Endothelial cell (in vitro differentiated cells): Measurements from ENCODE around the gene SLC6A2. TPM values are rescaled to one million over a fixed set of nuclear protein-coding genes. Genes with fewer than 3 reads are reported as not detected.

Experiments used
- DNase-seq: peaks from one replicate; pipeline ENCODE4 v3.0.0; 2021; ENCODE audit warnings: low spot score
- H3K27ac Mint-ChIP-seq: one replicate; pipeline ENCODE4 v1.8.0; 2021; ENCODE audit warnings: mixed read lengths, inconsistent platforms; ENCODE audit not compliant: unreplicated experiment
- H3K27me3 Mint-ChIP-seq: one replicate; pipeline ENCODE4 v1.8.0; 2021; ENCODE audit warnings: mild to moderate bottlenecking, moderate library complexity, mixed read lengths, inconsistent platforms; ENCODE audit not compliant: unreplicated experiment
- H3K36me3 Mint-ChIP-seq: one replicate; pipeline ENCODE4 v1.8.0; 2021; ENCODE audit warnings: mild to moderate bottlenecking, low read depth, mixed read lengths, inconsistent platforms; ENCODE audit not compliant: unreplicated experiment
- H3K4me1 Mint-ChIP-seq: one replicate; pipeline ENCODE4 v1.8.0; 2021; ENCODE audit warnings: mild to moderate bottlenecking, mixed read lengths, inconsistent platforms; ENCODE audit not compliant: unreplicated experiment
- H3K4me3 Mint-ChIP-seq: one replicate; pipeline ENCODE4 v1.8.0; 2021; ENCODE audit warnings: mild to moderate bottlenecking, mixed read lengths, inconsistent platforms; ENCODE audit not compliant: unreplicated experiment
- H3K9me3 Mint-ChIP-seq: one replicate; pipeline ENCODE4 v1.8.0; 2021; ENCODE audit warnings: mixed read lengths, inconsistent platforms; ENCODE audit not compliant: unreplicated experiment
- CTCF ChIP-seq: fragments of 200-600 bp; sonication (generic); IDR thresholded peaks from one replicate; pipeline ENCODE4 v1.5.0; 2021; ENCODE audit warnings: antibody characterized with exemption; ENCODE audit not compliant: unreplicated experiment
- total RNA-seq: library from RNA; stranded (reverse); fragmentation: NEBNext Ultra II Directional; extraction: Animal tissue kit (Norgen Biotek cat#: 25700); gene quantifications from one replicate; pipeline ENCODE4 v1.2.1, GENCODE V29; 2021; ENCODE audit not compliant: unreplicated experiment

SLC6A2 gene
- total RNA-seq, 1 donor from 2014 or later: not detected

DNA sequence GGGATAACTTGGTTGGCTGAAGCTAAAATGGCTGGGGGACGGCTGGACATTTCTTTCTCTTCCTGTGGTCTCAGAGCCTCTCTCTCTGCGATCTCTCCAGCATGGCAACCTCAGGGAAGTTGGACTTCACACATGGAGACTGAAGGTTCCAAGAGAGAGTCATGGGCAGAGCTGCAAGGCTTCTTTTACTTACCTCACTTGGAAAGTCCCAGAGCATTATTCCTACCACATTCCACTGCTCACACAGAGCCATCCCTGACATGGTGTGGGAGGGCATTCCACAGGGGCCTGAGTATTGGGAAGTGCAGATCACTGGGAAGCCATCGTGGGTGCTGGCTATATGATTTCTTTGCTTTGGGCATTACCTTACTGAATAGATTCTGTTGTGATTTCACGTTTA lies 9.8 kb upstream of the SLC6A2 start:
- Mint-ChIP-seq H3K27me3 (peaks cover 8% of the 10 kb centered on the region), H3K27ac (no peak overlapping the region), H3K4me3 (no peak overlapping the region), H3K4me1 (no peaks in the 10 kb centered on the region), H3K9me3 (peaks cover 5% of the 10 kb centered on the region), H3K36me3 (no peaks in the 10 kb centered on the region)
- no peak for TF ChIP-seq CTCF
- DNase-seq: no peak

GRCh38 chr16:55647343-55647742 lies 8.4 kb upstream of the SLC6A2 start:
- H3K27me3 Mint-ChIP-seq: peaks cover 9% of the 10 kb centered on the region

GRCh38 chr16:55647798-55648197 lies 8.0 kb upstream of the SLC6A2 start:
- Mint-ChIP-seq H3K36me3 (no peaks in the 10 kb centered on the region), H3K27me3 (peaks cover 11% of the 10 kb centered on the region), H3K4me3 (no peak overlapping the region), H3K27ac (no peak overlapping the region), H3K9me3 (peaks cover 5% of the 10 kb centered on the region), H3K4me1 (no peaks in the 10 kb centered on the region)
- no peak for DNase-seq
- no peak for TF ChIP-seq CTCF

More at GRCh38 chr16:55647343-55647742, 8.4 kb upstream of the SLC6A2 start:
- no peak for TF ChIP-seq CTCF
- DNase-seq: no peak
- Mint-ChIP-seq H3K4me1 (no peaks in the 10 kb centered on the region), H3K36me3 (no peaks in the 10 kb centered on the region), H3K27ac (no peak overlapping the region), H3K4me3 (no peak overlapping the region), H3K9me3 (peaks cover 5% of the 10 kb centered on the region)

GRCh38 chr16:55651841-55652824 lies 3.7 kb upstream of the SLC6A2 start:
- Mint-ChIP-seq H3K9me3 (peaks cover 5% of the 10 kb centered on the region), H3K4me1 (no peaks in the 10 kb centered on the region), H3K27ac (no peak overlapping the region), H3K36me3 (no peaks in the 10 kb centered on the region), H3K27me3 (peaks cover 9% of the 10 kb centered on the region), H3K4me3 (no peak overlapping the region)
- no peak for DNase-seq
- no peak for TF ChIP-seq CTCF

DNA sequence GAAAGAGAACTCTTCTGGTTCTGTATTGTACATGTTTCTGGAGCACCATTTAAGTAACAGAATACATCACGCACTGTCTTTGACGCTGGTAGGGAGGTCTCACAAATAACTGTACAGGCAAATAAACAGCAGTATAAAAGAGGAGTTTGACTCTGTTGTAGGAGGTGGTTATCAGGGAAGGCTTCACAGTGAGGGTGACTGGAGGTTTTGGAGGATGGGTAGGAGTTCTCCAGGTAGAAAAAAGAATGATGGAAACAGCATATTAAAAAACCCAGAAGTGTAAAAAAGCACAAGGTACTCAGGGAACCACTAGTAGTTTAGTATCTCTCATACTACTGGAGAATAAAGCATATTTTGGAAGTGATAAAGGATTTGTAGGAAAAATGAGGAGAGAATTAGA lies 2.7 kb upstream of the SLC6A2 start:
- Mint-ChIP-seq H3K4me3 (no peak overlapping the region), H3K36me3 (no peaks in the 10 kb centered on the region), H3K9me3 (peaks cover under 1% of the 10 kb centered on the region), H3K27me3 (peaks cover 11% of the 10 kb centered on the region), H3K4me1 (no peaks in the 10 kb centered on the region), H3K27ac (no peak overlapping the region)
- TF ChIP-seq CTCF: no peak
- DNase-seq: no peak
